HEK293 (cell line): ENCODE measurements around the gene ELAVL1.
A peak's percentile ranks its signal among the peaks of the same experiment; 100 is the strongest.

Source experiments
- CTCF ChIA-PET: fragments of 350-600 bp; formaldehyde crosslinking; extraction: SDS; loops from one replicate; lab custom pipeline; 2021; ENCODE audit warnings: antibody characterized with exemption; lab: Yijun Ruan, JAX
- POLR2A ChIA-PET: fragments of 300-600 bp; formaldehyde crosslinking; extraction: SDS; loops from one replicate; lab custom pipeline; 2020; ENCODE audit warnings: antibody characterized with exemption, inconsistent platforms; lab: Yijun Ruan, JAX
- H3K27ac ChIP-seq: fragments of 200-500 bp; sonication (Bioruptor generic); 2 replicates; pipeline ENCODE4 v1.5.1; 2014; ENCODE audit warnings: low read depth, low read length, control low read depth, inconsistent platforms; ENCODE audit errors: extremely low read depth
- H3K36me3 ChIP-seq, 2 experiments: fragments of 200-500 bp in 1 of 2; sonication (Bioruptor generic) in 1 of 2; 1 replicate in 1 of 2; 2 replicates in 1 of 2; pipeline ENCODE4 v1.5.1; 2014 to 2017; ENCODE audit warnings: inconsistent platforms in 2 of 2, low read length in 2 of 2; ENCODE audit not compliant: control insufficient read depth in 2 of 2, insufficient read depth in 1 of 2
- H3K4me1 ChIP-seq: fragments of 200-500 bp; sonication (Bioruptor generic); 2 replicates; pipeline ENCODE4 v1.5.1; 2014; ENCODE audit warnings: mild to moderate bottlenecking, low read length, inconsistent platforms; ENCODE audit not compliant: control insufficient read depth, insufficient read depth
- H3K4me3 ChIP-seq: 2 replicates; pipeline ENCODE4 v1.5.1; 2011; ENCODE audit warnings: low read depth, mild to moderate bottlenecking, control low read depth, low read length, moderate library complexity
- H3K9me3 ChIP-seq: fragments of 200-500 bp; sonication (Bioruptor generic); 2 replicates; pipeline ENCODE4 v1.5.1; 2014; ENCODE audit warnings: low read depth, low read length, inconsistent platforms; ENCODE audit not compliant: control insufficient read depth, insufficient read depth
- KLF9 ChIP-seq: fragments of 450-650 bp; formaldehyde crosslinking; IDR thresholded peaks from 2 replicates; pipeline ENCODE4 v1.5.1; 2016; ENCODE audit warnings: missing biosample characterization, missing genetic modification characterization, low read depth
- MEIS1 ChIP-seq: sonication (generic); formaldehyde crosslinking; IDR thresholded peaks from 2 replicates; pipeline ENCODE4 v1.8.1; 2022; ENCODE audit warnings: missing genetic modification reagents, mild to moderate bottlenecking, borderline replicate concordance
- REST ChIP-seq: fragments of 450-650 bp; formaldehyde crosslinking; IDR thresholded peaks from 2 replicates; pipeline ENCODE4 v1.5.1; 2016; ENCODE audit warnings: missing biosample characterization, missing genetic modification characterization
- ZBTB48 ChIP-seq: fragments of 450-650 bp; formaldehyde crosslinking; IDR thresholded peaks from 2 replicates; pipeline ENCODE4 v1.5.1; 2016; ENCODE audit warnings: missing biosample characterization, missing genetic modification characterization
- ZEB2 ChIP-seq: fragments of 450-650 bp; formaldehyde crosslinking; IDR thresholded peaks from 2 replicates; pipeline ENCODE4 v1.5.1; 2016; ENCODE audit warnings: missing biosample characterization, missing genetic modification characterization
- ZFP37 ChIP-seq: fragments of 450-650 bp; formaldehyde crosslinking; IDR thresholded peaks from 2 replicates; pipeline ENCODE4 v1.5.1; 2016; ENCODE audit warnings: missing biosample characterization, missing genetic modification characterization
- ZIC2 ChIP-seq: fragments of 450-650 bp; formaldehyde crosslinking; IDR thresholded peaks from 2 replicates; pipeline ENCODE4 v1.5.1; 2016; ENCODE audit warnings: missing biosample characterization, missing genetic modification characterization
- ZNF114 ChIP-seq: fragments of 450-650 bp; formaldehyde crosslinking; IDR thresholded peaks from 2 replicates; pipeline ENCODE4 v1.5.0; 2017; ENCODE audit warnings: missing biosample characterization, missing genetic modification characterization
- ZNF292 ChIP-seq: fragments of 450-650 bp; formaldehyde crosslinking; IDR thresholded peaks from 2 replicates; pipeline ENCODE4 v1.5.1; 2016; ENCODE audit warnings: low read depth, missing biosample characterization, missing genetic modification characterization, borderline replicate concordance
- ZNF426 ChIP-seq: fragments of 450-650 bp; formaldehyde crosslinking; IDR thresholded peaks from 2 replicates; pipeline ENCODE4 v1.5.1; 2017; ENCODE audit warnings: missing biosample characterization, missing genetic modification characterization, mild to moderate bottlenecking, inconsistent platforms, moderate library complexity
- ZNF596 ChIP-seq: fragments of 450-650 bp; IDR thresholded peaks from 2 replicates; pipeline ENCODE4 v1.5.0; 2018; ENCODE audit warnings: missing biosample characterization, mild to moderate bottlenecking, missing genetic modification characterization, moderate library complexity
- ZNF600 ChIP-seq: fragments of 450-650 bp; formaldehyde crosslinking; IDR thresholded peaks from 2 replicates; pipeline ENCODE4 v1.5.1; 2016; ENCODE audit warnings: missing biosample characterization, missing genetic modification characterization
- ZNF623 ChIP-seq: fragments of 450-650 bp; formaldehyde crosslinking; IDR thresholded peaks from 2 replicates; pipeline ENCODE4 v1.5.1; 2016; ENCODE audit warnings: missing biosample characterization, missing genetic modification characterization
- ZNF626 ChIP-seq: fragments of 450-650 bp; sonication (Bioruptor Pico); formaldehyde crosslinking; IDR thresholded peaks from 2 replicates; pipeline ENCODE4 v1.5.1; 2018; ENCODE audit warnings: missing biosample characterization, missing genetic modification characterization, inconsistent platforms
- ZNF660 ChIP-seq: fragments of 450-650 bp; IDR thresholded peaks from 2 replicates; pipeline ENCODE4 v1.5.1; 2018; ENCODE audit warnings: missing biosample characterization, mild to moderate bottlenecking, missing genetic modification characterization
- ZNF677 ChIP-seq: fragments of 450-650 bp; IDR thresholded peaks from 2 replicates; pipeline ENCODE4 v1.5.0; 2018; ENCODE audit warnings: missing biosample characterization, mild to moderate bottlenecking, missing genetic modification characterization, moderate library complexity
- ZNF791 ChIP-seq: fragments of 450-650 bp; formaldehyde crosslinking; IDR thresholded peaks from 2 replicates; pipeline ENCODE4 v1.5.1; 2016; ENCODE audit warnings: missing biosample characterization, missing genetic modification characterization
- ZNF792 ChIP-seq: fragments of 450-650 bp; formaldehyde crosslinking; IDR thresholded peaks from 2 replicates; pipeline ENCODE4 v1.5.1; 2016; ENCODE audit warnings: missing biosample characterization, missing genetic modification characterization
- ZSCAN18 ChIP-seq: fragments of 450-650 bp; formaldehyde crosslinking; IDR thresholded peaks from 2 replicates; pipeline ENCODE4 v1.5.1; 2016; ENCODE audit warnings: missing biosample characterization, missing genetic modification characterization
- TF ChIP-seq, protein P1 (sequence below): fragments of 450-650 bp; formaldehyde crosslinking; IDR thresholded peaks from 2 replicates; pipeline ENCODE4 v1.5.1; 2016; ENCODE audit warnings: missing biosample characterization, missing genetic modification characterization
- TF ChIP-seq, protein P2 (sequence below): fragments of 450-650 bp; formaldehyde crosslinking; IDR thresholded peaks from 2 replicates; pipeline ENCODE4 v1.5.1; 2016; ENCODE audit warnings: missing biosample characterization, missing genetic modification characterization, borderline replicate concordance

The ELAVL1 gene

DNA sequence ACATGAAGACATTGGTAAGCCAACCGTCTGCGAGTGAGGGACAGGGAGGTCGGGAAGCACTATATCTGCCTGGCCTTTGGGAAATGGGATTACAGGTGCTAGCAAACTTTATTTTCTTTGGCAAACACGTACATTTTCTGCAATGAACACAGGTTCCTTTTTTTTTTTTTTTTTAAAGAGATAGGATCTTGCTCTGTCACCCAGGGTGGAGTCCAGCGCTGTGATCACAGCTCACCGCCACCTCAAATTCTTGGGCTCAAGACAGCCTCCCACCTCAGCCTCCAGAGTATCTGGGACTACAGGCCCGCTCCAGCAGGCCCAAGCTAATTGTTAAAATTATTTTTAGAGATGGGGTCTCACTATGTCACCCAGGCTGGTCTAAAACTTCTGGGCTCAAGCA lies 24.2 kb downstream of the ELAVL1 start:
- CTCF ChIA-PET: no interaction called here
- POLR2A ChIA-PET: interaction anchor here (0.6 kb wide), 1 partner anchor 399 kb away, joined by 3 read pairs; no protein-coding TSS in a partner anchor
- H3K4me3 ChIP-seq: no peak overlapping the region

DNA sequence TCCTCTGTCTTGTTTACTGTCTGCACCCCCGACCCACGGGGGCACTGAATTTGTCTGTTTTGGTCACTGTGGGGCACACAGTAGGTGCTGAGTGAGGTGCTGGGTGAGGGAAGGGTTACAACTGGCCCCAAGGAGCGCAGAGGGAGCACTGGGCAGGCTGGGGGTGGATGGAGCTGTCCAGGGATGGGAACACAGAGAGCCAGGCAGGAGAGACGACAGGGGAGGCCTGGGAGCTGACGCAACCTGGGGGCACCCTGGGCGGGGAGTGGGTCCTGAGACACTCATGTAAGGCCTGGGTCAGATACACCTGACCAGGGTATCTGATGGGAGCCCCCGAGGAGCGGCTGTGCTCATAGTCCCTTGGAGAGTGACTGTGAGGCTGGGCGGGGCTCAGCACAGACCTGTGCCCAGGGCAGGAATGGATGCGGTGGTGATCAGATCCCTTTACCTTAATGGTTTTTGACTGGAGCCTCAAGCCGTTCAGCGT lies 24.8 kb downstream of the ELAVL1 start:
- CTCF ChIA-PET: no interaction called here
- TF ChIP-seq ZNF791 (tag by site-specific recombination) (no peak), REST (peak; percentile 14; the same call in 1 of the 2 replicates)
- H3K4me1 ChIP-seq: no peaks in the 10 kb centered on the region
- no peak overlapping the region for H3K27ac ChIP-seq
- H3K9me3 ChIP-seq: no peaks in the 10 kb centered on the region
- peaks cover 10 to 94% of the 10 kb centered on the region in 2 experiments for H3K36me3 ChIP-seq
- H3K4me3 ChIP-seq: no peak overlapping the region
- POLR2A ChIA-PET: interaction anchor here (0.6 kb wide), 1 partner anchor 399 kb away, joined by 3 read pairs; no protein-coding TSS in a partner anchor

More for the DNA sequence above, 24.2 kb downstream of the ELAVL1 start:
- TF ChIP-seq ZNF426 (no peak), ZNF626 (no peak), ZIC2 (tag by site-specific recombination) (no peak), ZNF660 (no peak), ZNF792 (tag by site-specific recombination) (no peak), ZNF600 (tag by site-specific recombination) (no peak), KLF9 (no peak), ZNF292 (tag by site-specific recombination) (no peak), ZBTB48 (tag by site-specific recombination) (no peak), ZNF677 (tag by site-specific recombination) (no peak), ZFP37 (tag by site-specific recombination) (no peak), ZNF623 (no peak), ZNF596 (no peak), ZEB2 (tag by site-specific recombination) (no peak), ZSCAN18 (no peak), MEIS1 (no peak), ZNF114 (tag by site-specific recombination) (no peak)
- TF ChIP-seq, protein P1, sequence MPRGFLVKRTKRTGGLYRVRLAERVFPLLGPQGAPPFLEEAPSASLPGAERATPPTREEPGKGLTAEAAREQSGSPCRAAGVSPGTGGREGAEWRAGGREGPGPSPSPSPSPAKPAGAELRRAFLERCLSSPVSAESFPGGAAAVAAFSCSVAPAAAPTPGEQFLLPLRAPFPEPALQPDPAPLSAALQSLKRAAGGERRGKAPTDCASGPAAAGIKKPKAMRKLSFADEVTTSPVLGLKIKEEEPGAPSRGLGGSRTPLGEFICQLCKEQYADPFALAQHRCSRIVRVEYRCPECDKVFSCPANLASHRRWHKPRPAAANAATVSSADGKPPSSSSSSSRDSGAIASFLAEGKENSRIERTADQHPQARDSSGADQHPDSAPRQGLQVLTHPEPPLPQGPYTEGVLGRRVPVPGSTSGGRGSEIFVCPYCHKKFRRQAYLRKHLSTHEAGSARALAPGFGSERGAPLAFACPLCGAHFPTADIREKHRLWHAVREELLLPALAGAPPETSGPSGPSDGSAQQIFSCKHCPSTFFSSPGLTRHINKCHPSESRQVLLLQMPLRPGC: no peak
- TF ChIP-seq, protein P2, sequence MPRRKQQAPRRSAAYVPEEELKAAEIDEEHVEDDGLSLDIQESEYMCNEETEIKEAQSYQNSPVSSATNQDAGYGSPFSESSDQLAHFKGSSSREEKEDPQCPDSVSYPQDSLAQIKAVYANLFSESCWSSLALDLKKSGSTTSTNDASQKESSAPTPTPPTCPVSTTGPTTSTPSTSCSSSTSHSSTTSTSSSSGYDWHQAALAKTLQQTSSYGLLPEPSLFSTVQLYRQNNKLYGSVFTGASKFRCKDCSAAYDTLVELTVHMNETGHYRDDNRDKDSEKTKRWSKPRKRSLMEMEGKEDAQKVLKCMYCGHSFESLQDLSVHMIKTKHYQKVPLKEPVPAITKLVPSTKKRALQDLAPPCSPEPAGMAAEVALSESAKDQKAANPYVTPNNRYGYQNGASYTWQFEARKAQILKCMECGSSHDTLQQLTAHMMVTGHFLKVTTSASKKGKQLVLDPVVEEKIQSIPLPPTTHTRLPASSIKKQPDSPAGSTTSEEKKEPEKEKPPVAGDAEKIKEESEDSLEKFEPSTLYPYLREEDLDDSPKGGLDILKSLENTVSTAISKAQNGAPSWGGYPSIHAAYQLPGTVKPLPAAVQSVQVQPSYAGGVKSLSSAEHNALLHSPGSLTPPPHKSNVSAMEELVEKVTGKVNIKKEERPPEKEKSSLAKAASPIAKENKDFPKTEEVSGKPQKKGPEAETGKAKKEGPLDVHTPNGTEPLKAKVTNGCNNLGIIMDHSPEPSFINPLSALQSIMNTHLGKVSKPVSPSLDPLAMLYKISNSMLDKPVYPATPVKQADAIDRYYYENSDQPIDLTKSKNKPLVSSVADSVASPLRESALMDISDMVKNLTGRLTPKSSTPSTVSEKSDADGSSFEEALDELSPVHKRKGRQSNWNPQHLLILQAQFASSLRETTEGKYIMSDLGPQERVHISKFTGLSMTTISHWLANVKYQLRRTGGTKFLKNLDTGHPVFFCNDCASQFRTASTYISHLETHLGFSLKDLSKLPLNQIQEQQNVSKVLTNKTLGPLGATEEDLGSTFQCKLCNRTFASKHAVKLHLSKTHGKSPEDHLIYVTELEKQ (tag by site-specific recombination): no peak
- Histone ChIP-seq H3K27ac (no peak overlapping the region), H3K36me3 (peaks cover 10 to 98% of the 10 kb centered on the region in 2 experiments), H3K4me1 (no peaks in the 10 kb centered on the region), H3K9me3 (no peaks in the 10 kb centered on the region)
